ENCODE data around the gene RSPRY1. TPM values are rescaled to one million over a fixed set of nuclear protein-coding genes. Genes with fewer than 3 reads are reported as not detected.
A peak's percentile ranks its signal among the peaks of the same experiment; 100 is the strongest.

Gene RSPRY1
- total and polyA plus RNA-seq, 5 donors from 2014 or later, result 25.7 to 46.4 (median 31.7) TPM

DNA sequence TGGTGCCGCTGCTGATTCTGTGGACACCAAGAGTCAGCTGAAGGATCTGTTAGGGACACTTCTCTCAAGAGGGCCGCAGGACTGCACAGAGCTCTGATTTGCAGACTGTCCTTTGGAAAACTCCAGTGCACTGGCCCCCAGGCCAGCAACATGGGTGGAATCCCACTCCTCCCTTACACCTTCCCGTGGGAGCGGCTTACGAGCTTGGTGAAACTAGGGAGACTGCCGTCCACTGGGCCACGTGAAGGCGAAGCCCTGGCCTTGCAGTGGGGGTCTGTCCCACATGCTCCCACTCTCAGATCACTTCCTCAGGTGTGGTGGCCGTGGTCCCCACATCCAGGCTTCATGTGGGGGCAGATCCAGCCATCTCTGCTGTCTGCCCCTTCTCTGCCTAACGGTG lies 36.7 kb upstream of the RSPRY1 start:
- no peak for ATAC-seq (ENCODE audit: low read depth in 2 of 2)
- no peaks in the 10 kb centered on the region for H3K27me3 Mint-ChIP-seq
- Histone ChIP-seq H3K9me3 (ENCODE audit: control insufficient read depth in 2 of 2, low read length in 2 of 2) (no peaks in the 10 kb centered on the region), H3K4me1 (ENCODE audit: control insufficient read depth, insufficient read depth, low read length, poor library complexity, severe bottlenecking) (no peaks in the 10 kb centered on the region), H3K4me3 (ENCODE audit: low read depth, low read length) (no peak overlapping the region), H3K27ac (ENCODE audit: insufficient read depth, low read length, poor library complexity, severe bottlenecking) (no peak overlapping the region), H3K27me3 (ENCODE audit: control insufficient read depth, insufficient read depth, low read length) (no peaks in the 10 kb centered on the region), H3K36me3 (ENCODE audit: control insufficient read depth, insufficient read depth, low read length) (peaks cover 34% of the 10 kb centered on the region)
- H3K9me3 Mint-ChIP-seq, result no peaks in the 10 kb centered on the region
- no peak for DNase-seq
- H3K4me3 Mint-ChIP-seq, result no peak overlapping the region
- H3K4me1 Mint-ChIP-seq, result peaks cover 0 to 11% (median 5%) of the 10 kb centered on the region in 4 donors
- peaks cover 33% of the 10 kb centered on the region for H3K36me3 Mint-ChIP-seq
- no peak overlapping the region for H3K27ac Mint-ChIP-seq

DNA sequence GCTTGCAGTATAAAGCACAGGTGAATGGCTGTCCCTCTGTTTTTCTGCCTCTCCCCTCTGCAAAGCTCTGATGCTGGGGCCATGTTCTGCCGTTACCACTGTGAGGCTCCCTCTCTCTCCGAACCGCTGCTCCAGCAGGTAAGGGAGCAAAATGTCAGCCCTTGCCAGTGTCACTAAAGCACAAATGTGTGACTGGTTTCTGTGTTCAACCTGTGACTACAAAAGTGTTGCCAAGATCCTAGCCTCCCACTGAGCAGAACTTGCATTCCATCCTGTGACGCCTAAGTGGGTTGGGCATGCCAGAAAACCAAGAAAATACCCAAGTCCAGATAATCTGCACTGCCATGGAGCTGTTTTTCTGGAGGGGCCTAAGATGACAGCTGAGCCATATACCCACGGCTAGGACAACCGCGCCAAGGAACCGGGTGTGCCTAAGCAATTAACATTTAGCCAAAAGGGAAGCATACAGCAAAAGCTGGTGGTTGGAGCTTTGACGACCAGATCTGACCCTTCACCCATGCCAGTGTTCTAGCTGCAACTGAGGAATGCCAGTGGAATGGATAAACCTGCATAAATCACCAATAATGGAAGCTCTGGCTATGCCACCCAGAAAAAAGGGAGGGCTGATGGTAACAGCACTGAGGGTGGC lies 35.3 kb upstream of the RSPRY1 start:
- Histone ChIP-seq H3K9me3 (ENCODE audit: control insufficient read depth in 2 of 2, low read length in 2 of 2) (no peaks in the 10 kb centered on the region), H3K27ac (ENCODE audit: insufficient read depth, low read length, poor library complexity, severe bottlenecking) (no peak overlapping the region), H3K36me3 (ENCODE audit: control insufficient read depth, insufficient read depth, low read length) (peaks cover 47% of the 10 kb centered on the region), H3K27me3 (ENCODE audit: control insufficient read depth, insufficient read depth, low read length) (no peaks in the 10 kb centered on the region), H3K4me3 (ENCODE audit: low read depth, low read length) (no peak overlapping the region), H3K4me1 (ENCODE audit: control insufficient read depth, insufficient read depth, low read length, poor library complexity, severe bottlenecking) (no peaks in the 10 kb centered on the region)
- DNase-seq (no peak), ATAC-seq (ENCODE audit: low read depth in 2 of 2) (no peak)
- Mint-ChIP-seq H3K36me3 (peaks cover 35% of the 10 kb centered on the region), H3K27ac (peak overlapping the region in 1 of 3 donors; percentile 58), H3K4me3 (no peak overlapping the region), H3K27me3 (no peaks in the 10 kb centered on the region), H3K9me3 (no peaks in the 10 kb centered on the region), H3K4me1 (peaks cover 0 to 11% (median 5%) of the 10 kb centered on the region in 4 donors)

DNA sequence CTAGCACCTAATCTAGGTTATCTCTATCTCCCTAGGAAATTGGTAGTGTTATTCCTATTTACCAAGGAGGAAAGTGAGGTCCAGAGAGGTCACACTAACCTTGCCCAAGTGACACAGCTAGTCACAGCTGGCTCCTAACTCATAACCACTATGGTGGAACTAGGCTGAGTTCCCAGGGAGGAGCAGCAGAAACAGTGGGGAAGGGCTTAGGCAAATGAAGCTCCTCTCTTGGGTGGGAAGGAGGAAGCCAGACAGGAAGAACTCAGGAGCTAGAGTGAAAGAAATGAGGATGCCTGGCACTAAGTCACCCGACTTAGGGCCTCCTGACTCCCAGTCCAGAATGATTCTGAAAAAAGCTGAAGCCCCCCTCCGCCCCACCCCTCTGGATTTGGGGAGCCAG lies 34.8 kb upstream of the RSPRY1 start:
- H3K9me3 Mint-ChIP-seq, result no peaks in the 10 kb centered on the region
- H3K36me3 Mint-ChIP-seq, result peaks cover 41% of the 10 kb centered on the region

DNA sequence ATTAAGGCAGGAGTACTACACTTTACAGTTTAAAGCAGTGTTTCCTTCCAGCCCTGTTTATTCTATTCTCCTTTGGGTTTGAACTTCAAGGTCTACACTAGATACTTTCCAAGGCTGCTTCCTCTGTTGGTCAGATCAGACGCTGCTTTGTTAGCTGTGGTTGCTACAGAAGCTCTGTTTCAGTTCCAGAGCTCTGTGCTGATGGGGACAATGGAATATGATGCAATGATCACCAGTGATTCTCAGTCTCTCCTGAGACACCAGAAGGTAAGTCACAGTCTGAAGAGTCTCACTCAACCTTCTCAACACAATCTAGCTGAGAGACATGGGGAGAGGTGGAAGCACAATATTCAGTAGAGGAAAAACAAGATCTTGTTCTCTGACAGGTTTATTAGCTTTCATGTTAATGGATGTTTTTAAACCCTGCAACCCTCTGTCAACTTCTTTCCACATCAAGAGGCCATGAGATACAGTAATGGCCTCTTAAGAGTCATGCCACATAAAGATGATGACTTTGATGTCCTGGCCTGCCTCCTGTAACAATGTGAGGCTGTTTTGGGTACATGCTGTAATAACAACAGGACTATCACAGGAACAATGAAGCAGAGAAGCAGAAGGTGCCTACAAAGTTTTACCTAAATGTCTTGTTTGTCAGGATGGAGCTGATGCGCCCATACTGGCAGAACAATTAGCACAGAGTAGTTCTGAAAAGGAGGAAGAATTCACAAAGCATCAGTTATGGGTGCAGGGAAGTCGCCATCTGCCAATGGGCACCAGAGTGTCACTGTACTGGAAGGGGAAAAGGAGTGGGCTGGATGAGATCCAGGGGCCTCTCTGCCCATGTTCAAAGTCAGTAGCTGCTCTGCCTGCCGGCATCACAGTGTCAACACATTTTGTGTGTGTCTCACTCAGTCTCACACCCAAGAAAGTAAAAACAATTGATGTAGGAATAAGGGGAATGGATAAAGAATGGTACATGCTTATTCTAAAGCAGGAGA lies 33.7 kb upstream of the RSPRY1 start:
- Mint-ChIP-seq H3K36me3 (peaks cover 49% of the 10 kb centered on the region), H3K4me3 (no peak overlapping the region), H3K9me3 (no peaks in the 10 kb centered on the region), H3K27me3 (no peaks in the 10 kb centered on the region), H3K4me1 (peaks cover 1 to 23% (median 12%) of the 10 kb centered on the region in 4 donors), H3K27ac (peak overlapping the region in 2 of 3 donors; percentile 52 to 55)
- H3K27me3 ChIP-seq (ENCODE audit: control insufficient read depth, insufficient read depth, low read length), result no peaks in the 10 kb centered on the region
- H3K9me3 ChIP-seq (ENCODE audit: control insufficient read depth in 2 of 2, low read length in 2 of 2), result no peaks in the 10 kb centered on the region
- no peak overlapping the region for H3K4me3 ChIP-seq (ENCODE audit: low read depth, low read length)
- H3K36me3 ChIP-seq (ENCODE audit: control insufficient read depth, insufficient read depth, low read length), result peaks cover 55% of the 10 kb centered on the region
- DNase-seq (no peak), ATAC-seq (ENCODE audit: low read depth in 2 of 2) (no peak)
- no peak overlapping the region for H3K27ac ChIP-seq (ENCODE audit: insufficient read depth, low read length, poor library complexity, severe bottlenecking)
- H3K4me1 ChIP-seq (ENCODE audit: control insufficient read depth, insufficient read depth, low read length, poor library complexity, severe bottlenecking), result no peaks in the 10 kb centered on the region

More for the DNA sequence above, 34.8 kb upstream of the RSPRY1 start:
- no peak for ATAC-seq (ENCODE audit: low read depth in 2 of 2)
- H3K27ac ChIP-seq (ENCODE audit: insufficient read depth, low read length, poor library complexity, severe bottlenecking), result no peak overlapping the region
- Mint-ChIP-seq H3K27me3 (no peaks in the 10 kb centered on the region), H3K27ac (no peak overlapping the region), H3K4me3 (peak overlapping the region in 1 of 4 donors; percentile 11), H3K4me1 (peaks cover 0 to 16% (median 9%) of the 10 kb centered on the region in 4 donors)
- H3K27me3 ChIP-seq (ENCODE audit: control insufficient read depth, insufficient read depth, low read length), result no peaks in the 10 kb centered on the region
- no peak for DNase-seq
- H3K4me1 ChIP-seq (ENCODE audit: control insufficient read depth, insufficient read depth, low read length, poor library complexity, severe bottlenecking), result no peaks in the 10 kb centered on the region
- no peak overlapping the region for H3K4me3 ChIP-seq (ENCODE audit: low read depth, low read length)
- H3K9me3 ChIP-seq (ENCODE audit: control insufficient read depth in 2 of 2, low read length in 2 of 2), result no peaks in the 10 kb centered on the region
- peaks cover 53% of the 10 kb centered on the region for H3K36me3 ChIP-seq (ENCODE audit: control insufficient read depth, insufficient read depth, low read length)

DNA sequence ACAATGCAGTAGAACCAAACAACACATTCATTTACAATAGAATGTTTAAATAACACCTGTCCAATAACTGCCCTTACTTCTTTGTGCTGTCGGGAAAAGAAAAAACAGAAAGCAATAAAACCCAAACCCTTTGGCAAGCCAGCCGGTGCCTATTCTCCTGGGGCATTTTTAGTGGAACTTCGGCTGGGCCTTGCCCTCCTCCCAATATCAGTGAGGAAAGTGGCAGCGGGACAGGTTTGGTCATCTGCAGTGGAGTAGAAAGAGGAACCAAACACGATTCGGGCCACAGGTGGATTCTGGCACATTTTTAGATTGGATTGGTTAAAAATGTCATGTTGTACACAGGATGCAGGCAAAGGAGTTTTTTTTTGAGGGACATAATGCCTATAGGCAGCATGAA lies 32.3 kb upstream of the RSPRY1 start:
- no peaks in the 10 kb centered on the region for H3K9me3 Mint-ChIP-seq
- peak overlapping the region in 2 of 3 donors; percentile 44 to 49 for H3K27ac Mint-ChIP-seq
- Histone ChIP-seq H3K27ac (ENCODE audit: insufficient read depth, low read length, poor library complexity, severe bottlenecking) (no peak overlapping the region), H3K4me1 (ENCODE audit: control insufficient read depth, insufficient read depth, low read length, poor library complexity, severe bottlenecking) (no peaks in the 10 kb centered on the region), H3K27me3 (ENCODE audit: control insufficient read depth, insufficient read depth, low read length) (no peaks in the 10 kb centered on the region), H3K36me3 (ENCODE audit: control insufficient read depth, insufficient read depth, low read length) (peaks cover 64% of the 10 kb centered on the region), H3K9me3 (ENCODE audit: control insufficient read depth in 2 of 2, low read length in 2 of 2) (no peaks in the 10 kb centered on the region), H3K4me3 (ENCODE audit: low read depth, low read length) (no peak overlapping the region)
- H3K4me1 Mint-ChIP-seq, result peaks cover 7 to 15% (median 10%) of the 10 kb centered on the region in 4 donors
- H3K36me3 Mint-ChIP-seq, result peaks cover 51% of the 10 kb centered on the region
- DNase-seq (no peak), ATAC-seq (ENCODE audit: low read depth in 2 of 2) (no peak)
- no peak overlapping the region for H3K4me3 Mint-ChIP-seq
- H3K27me3 Mint-ChIP-seq, result no peaks in the 10 kb centered on the region

DNA sequence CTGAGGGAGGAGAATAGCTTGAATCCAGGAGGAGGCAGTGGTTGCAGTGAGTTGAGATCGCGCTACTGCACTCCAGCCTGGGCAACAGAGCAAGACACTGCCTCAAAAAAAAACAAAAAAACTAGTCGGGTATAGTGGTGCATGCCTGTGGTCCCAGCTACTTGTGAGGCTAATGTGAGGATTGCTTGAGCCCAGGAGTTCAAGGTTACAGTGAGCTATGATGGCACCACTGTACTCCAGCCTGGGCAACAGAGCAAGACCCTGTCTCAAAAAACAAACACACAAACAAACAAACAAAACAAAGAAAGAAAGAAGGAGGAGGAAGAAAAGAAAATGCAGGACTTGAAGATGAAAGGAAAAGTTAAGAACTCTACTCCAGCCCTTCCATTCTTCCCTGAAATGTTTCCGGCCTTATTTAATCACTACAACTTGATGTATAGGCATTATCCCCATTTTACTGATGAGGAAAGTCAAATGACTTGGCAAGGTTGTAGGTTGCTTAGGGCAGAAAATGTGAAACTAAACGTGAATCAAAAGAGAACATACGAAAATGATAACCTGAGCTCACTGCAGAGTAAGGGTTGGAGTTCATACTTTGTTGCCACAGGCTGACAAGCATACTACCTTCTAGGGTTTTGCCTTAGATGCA lies 30.3 kb upstream of the RSPRY1 start:
- Mint-ChIP-seq H3K4me1 (peaks cover 7 to 22% (median 16%) of the 10 kb centered on the region in 4 donors), H3K27ac (peak overlapping the region in 2 of 3 donors; percentile 9 to 16), H3K9me3 (no peaks in the 10 kb centered on the region), H3K36me3 (peaks cover 65% of the 10 kb centered on the region), H3K27me3 (no peaks in the 10 kb centered on the region), H3K4me3 (no peak overlapping the region)
- no peaks in the 10 kb centered on the region for H3K9me3 ChIP-seq (ENCODE audit: control insufficient read depth in 2 of 2, low read length in 2 of 2)
- H3K4me1 ChIP-seq (ENCODE audit: control insufficient read depth, insufficient read depth, low read length, poor library complexity, severe bottlenecking), result no peaks in the 10 kb centered on the region
- no peak overlapping the region for H3K27ac ChIP-seq (ENCODE audit: insufficient read depth, low read length, poor library complexity, severe bottlenecking)
- no peaks in the 10 kb centered on the region for H3K27me3 ChIP-seq (ENCODE audit: control insufficient read depth, insufficient read depth, low read length)
- ATAC-seq (ENCODE audit: low read depth in 2 of 2) (no peak), DNase-seq (no peak)
- H3K4me3 ChIP-seq (ENCODE audit: low read depth, low read length), result no peak overlapping the region
- H3K36me3 ChIP-seq (ENCODE audit: control insufficient read depth, insufficient read depth, low read length), result peaks cover 75% of the 10 kb centered on the region

DNA sequence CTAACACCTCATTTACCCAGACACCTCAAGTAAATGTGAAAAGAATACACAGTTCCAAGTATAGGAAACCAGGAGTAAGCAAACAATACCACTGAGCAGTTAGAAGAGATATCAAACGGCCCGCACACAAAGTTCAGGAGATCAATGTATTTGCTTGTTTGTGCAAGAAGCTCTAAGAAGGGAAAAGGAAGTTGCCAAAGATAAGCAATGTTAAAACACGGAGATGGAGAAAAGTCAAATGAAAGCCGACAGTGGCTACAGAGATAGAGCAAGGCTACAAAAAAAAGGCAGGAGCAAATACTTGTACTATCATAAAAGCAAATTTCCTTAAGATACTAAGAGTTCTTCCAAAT lies 29.8 kb upstream of the RSPRY1 start:
- Mint-ChIP-seq H3K9me3 (no peaks in the 10 kb centered on the region), H3K4me1 (peaks cover 7 to 22% (median 18%) of the 10 kb centered on the region in 4 donors), H3K27me3 (no peaks in the 10 kb centered on the region), H3K36me3 (peaks cover 64% of the 10 kb centered on the region), H3K4me3 (no peak overlapping the region), H3K27ac (peak overlapping the region; percentile 4 to 64 (median 34))
- Histone ChIP-seq H3K4me1 (ENCODE audit: control insufficient read depth, insufficient read depth, low read length, poor library complexity, severe bottlenecking) (no peaks in the 10 kb centered on the region), H3K9me3 (ENCODE audit: control insufficient read depth in 2 of 2, low read length in 2 of 2) (no peaks in the 10 kb centered on the region), H3K36me3 (ENCODE audit: control insufficient read depth, insufficient read depth, low read length) (peaks cover 74% of the 10 kb centered on the region), H3K27ac (ENCODE audit: insufficient read depth, low read length, poor library complexity, severe bottlenecking) (no peak overlapping the region), H3K27me3 (ENCODE audit: control insufficient read depth, insufficient read depth, low read length) (no peaks in the 10 kb centered on the region), H3K4me3 (ENCODE audit: low read depth, low read length) (no peak overlapping the region)
- DNase-seq (no peak), ATAC-seq (ENCODE audit: low read depth in 2 of 2) (no peak)

All from CD4-positive, CD25-positive, alpha-beta regulatory T cell (primary cell).